IPS-18c (cell line): ENCODE results near the gene TMTC1.
A peak's percentile ranks its signal among the peaks of the same experiment; 100 is the strongest.

Experiments
- H3K4me3 ChIP-seq: 2 replicates; pipeline ENCODE4 v1.7.0; 2013; ENCODE audit warnings: low read depth, mild to moderate bottlenecking, low read length, moderate library complexity; ENCODE audit not compliant: insufficient read depth
- H3K9me3 ChIP-seq: one replicate; pipeline ENCODE4 v1.6.1; 2013; ENCODE audit warnings: mild to moderate bottlenecking, low read length, moderate library complexity; ENCODE audit not compliant: control insufficient read depth, insufficient read depth

Gene TMTC1

GRCh38 chr12:29782871-29783772 is 620 bp downstream of the TMTC1 start:
- Histone ChIP-seq H3K9me3 (no peaks in the 10 kb centered on the region), H3K4me3 (peak overlapping the region; percentile 59)

GRCh38 chr12:29782285-29782870 is 1.4 kb downstream of the TMTC1 start:
- Histone ChIP-seq H3K9me3 (no peaks in the 10 kb centered on the region), H3K4me3 (peak overlapping the region; percentile 59)

GRCh38 chr12:29781705-29782266 is 2.0 kb downstream of the TMTC1 start:
- H3K9me3 ChIP-seq: no peaks in the 10 kb centered on the region
- H3K4me3 ChIP-seq: no peak overlapping the region; the same call in 1 of the 2 replicates

GRCh38 chr12:29781188-29781587 is 2.6 kb downstream of the TMTC1 start:
- Histone ChIP-seq H3K4me3 (no peak overlapping the region; the same call in 1 of the 2 replicates), H3K9me3 (no peaks in the 10 kb centered on the region)

GRCh38 chr12:29780084-29780483 is 3.7 kb downstream of the TMTC1 start:
- Histone ChIP-seq H3K9me3 (peaks cover 4% of the 10 kb centered on the region), H3K4me3 (no peak overlapping the region; the same call in 1 of the 2 replicates)

GRCh38 chr12:29778531-29778930 is 5.2 kb downstream of the TMTC1 start:
- no peak overlapping the region for H3K4me3 ChIP-seq
- H3K9me3 ChIP-seq: peaks cover 5% of the 10 kb centered on the region

- peaks cover 5% of the 10 kb centered on the region for H3K9me3 ChIP-seq
- H3K4me3 ChIP-seq: no peak overlapping the region
Measured at GRCh38 chr12:29773076-29773475, 10.7 kb downstream of the TMTC1 start.

- H3K9me3 ChIP-seq: peaks cover 5% of the 10 kb centered on the region
- no peak overlapping the region for H3K4me3 ChIP-seq
Measured at GRCh38 chr12:29771786-29772185, 12.0 kb downstream of the TMTC1 start.

GRCh38 chr12:29771165-29771564 is 12.6 kb downstream of the TMTC1 start:
- Histone ChIP-seq H3K9me3 (peaks cover 5% of the 10 kb centered on the region), H3K4me3 (no peak overlapping the region)

GRCh38 chr12:29769162-29769858 is 14.4 kb downstream of the TMTC1 start:
- H3K4me3 ChIP-seq: no peak overlapping the region
- no peaks in the 10 kb centered on the region for H3K9me3 ChIP-seq

GRCh38 chr12:29768372-29768771 is 15.4 kb downstream of the TMTC1 start:
- Histone ChIP-seq H3K9me3 (no peaks in the 10 kb centered on the region), H3K4me3 (no peak overlapping the region)

- no peak overlapping the region for H3K4me3 ChIP-seq
- H3K9me3 ChIP-seq: peaks cover 4% of the 10 kb centered on the region
Measured at GRCh38 chr12:29763301-29763683, 20.4 kb downstream of the TMTC1 start.

GRCh38 chr12:29762637-29763300 is 21.0 kb downstream of the TMTC1 start:
- Histone ChIP-seq H3K9me3 (peaks cover 4% of the 10 kb centered on the region), H3K4me3 (no peak overlapping the region)

- H3K4me3 ChIP-seq: no peak overlapping the region
- peaks cover 4% of the 10 kb centered on the region for H3K9me3 ChIP-seq
Measured at GRCh38 chr12:29759950-29760349, 23.8 kb downstream of the TMTC1 start.

- Histone ChIP-seq H3K4me3 (no peak overlapping the region), H3K9me3 (peaks cover 4% of the 10 kb centered on the region)
Measured at GRCh38 chr12:29756741-29757390, 26.9 kb downstream of the TMTC1 start.

GRCh38 chr12:29754235-29755189 is 29.2 kb downstream of the TMTC1 start:
- Histone ChIP-seq H3K9me3 (no peaks in the 10 kb centered on the region), H3K4me3 (no peak overlapping the region)
